SH-SY5Y (cell line): ENCODE data around the gene MYCN.
A peak's percentile ranks its signal among the peaks of the same experiment; 100 is the strongest.

Experiments used
- GATA2 ChIP-seq: IDR thresholded peaks from 2 replicates; pipeline ENCODE4 v1.6.1; 2011; ENCODE audit warnings: mild to moderate bottlenecking, low read depth, low read length
- GATA3 ChIP-seq: IDR thresholded peaks from 2 replicates; pipeline ENCODE4 v1.6.1; 2011; ENCODE audit warnings: low read depth, mild to moderate bottlenecking, low read length, moderate library complexity

MYCN gene

DNA sequence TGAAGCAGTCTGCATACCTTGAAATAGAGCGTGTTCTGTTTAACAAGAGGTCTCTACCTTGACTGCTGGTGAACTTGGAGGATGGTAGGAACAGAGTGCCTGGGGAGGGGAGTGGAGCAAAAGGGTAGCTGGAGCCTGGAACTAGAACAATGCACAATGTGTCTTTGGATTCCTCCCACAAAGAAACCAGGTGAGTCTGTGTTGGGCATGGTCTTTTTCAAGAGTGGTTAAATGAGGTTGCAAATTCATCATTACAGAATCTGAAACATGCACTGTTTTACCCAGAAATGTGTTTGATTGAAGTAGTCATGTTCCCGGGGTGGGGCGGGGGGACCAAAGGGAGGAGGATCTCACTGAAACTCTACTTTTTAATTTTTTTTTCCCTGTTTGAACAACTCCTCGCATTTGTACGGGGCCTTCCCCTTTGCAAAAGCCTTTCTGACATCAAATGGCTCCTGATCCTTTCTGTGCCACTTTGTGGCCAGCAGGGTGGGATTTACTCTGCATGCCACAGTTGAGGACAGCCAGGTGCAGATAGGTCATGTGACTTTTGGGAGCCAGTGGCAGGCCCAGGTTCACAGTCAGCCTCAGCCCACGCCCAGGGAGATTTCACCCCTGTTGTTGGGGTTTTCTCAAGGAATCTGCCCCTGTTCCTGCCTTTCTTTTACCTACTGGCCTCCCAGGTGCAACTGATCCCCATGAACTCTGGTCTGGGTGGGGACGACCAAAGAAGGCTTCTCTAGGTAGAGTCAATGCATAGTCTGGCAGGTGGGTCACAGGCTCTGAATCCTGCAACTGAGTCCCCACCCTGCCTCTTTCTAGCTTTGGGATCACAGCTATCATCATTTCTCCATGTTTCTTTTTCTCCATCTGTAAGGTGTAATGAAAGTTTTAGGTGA is 28.2 kb downstream of the MYCN start:
- TF ChIP-seq GATA3 (no peak), GATA2 (no peak)

DNA sequence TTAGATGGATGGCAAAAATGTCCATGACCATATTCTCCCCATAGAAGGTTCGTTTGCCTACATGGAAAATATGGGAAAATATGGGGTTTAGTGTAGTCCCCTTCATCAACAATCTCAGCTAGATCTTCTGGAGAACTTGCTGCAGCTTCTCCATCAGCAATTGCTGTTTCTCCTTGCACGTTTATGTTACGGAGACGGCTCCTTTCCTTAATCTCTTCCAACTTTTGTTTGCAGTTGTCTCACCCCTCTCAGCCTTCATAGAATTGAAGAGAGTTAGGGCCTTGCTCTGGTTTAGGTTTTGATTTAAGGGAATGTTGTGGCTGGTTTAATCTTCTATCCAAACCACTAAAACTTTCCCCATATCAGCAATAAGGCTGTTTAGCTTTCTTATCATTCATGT is 28.9 kb downstream of the MYCN start:
- no peak for TF ChIP-seq GATA3
- TF ChIP-seq GATA2: no peak

DNA sequence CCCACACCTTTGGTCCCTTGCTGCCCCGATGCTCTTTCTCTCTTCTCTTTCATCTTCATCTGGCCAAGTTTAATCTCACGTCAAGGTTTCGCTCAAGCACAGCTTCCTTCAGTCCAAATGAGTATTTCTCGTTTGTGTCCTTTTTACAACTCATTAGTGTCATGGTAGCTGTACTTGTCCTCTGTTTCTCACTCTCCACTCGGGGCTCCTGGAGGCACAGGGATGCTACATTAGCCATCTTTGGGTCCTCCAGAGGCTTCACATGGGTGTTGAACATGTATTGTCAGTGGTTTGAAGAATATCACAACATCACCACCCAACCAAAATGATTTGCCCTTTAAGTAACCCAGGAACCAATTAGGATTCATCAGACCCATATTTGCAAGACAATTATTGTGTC is 30.4 kb downstream of the MYCN start:
- TF ChIP-seq GATA3 (no peak), GATA2 (no peak)

DNA sequence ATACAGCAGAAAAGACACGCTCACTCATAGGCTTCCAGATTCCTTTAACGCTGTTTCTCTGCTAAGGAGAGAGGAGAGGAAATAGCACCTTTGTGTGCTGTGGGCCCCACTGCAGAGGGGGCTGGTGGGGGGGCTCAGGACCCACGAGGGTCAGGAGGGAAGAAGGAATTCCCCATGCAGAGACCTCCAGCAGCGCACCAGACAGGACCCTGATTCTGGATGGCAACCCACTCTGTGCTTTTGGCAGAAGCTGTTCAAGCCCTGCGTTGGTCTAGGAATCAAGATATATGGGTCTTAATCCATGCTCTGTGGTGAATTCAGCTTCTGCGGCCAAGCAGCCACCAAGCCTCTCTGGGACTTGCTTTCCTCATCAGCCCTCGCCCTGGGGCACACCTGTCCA is 31.0 kb downstream of the MYCN start:
- TF ChIP-seq GATA3 (no peak), GATA2 (no peak)

DNA sequence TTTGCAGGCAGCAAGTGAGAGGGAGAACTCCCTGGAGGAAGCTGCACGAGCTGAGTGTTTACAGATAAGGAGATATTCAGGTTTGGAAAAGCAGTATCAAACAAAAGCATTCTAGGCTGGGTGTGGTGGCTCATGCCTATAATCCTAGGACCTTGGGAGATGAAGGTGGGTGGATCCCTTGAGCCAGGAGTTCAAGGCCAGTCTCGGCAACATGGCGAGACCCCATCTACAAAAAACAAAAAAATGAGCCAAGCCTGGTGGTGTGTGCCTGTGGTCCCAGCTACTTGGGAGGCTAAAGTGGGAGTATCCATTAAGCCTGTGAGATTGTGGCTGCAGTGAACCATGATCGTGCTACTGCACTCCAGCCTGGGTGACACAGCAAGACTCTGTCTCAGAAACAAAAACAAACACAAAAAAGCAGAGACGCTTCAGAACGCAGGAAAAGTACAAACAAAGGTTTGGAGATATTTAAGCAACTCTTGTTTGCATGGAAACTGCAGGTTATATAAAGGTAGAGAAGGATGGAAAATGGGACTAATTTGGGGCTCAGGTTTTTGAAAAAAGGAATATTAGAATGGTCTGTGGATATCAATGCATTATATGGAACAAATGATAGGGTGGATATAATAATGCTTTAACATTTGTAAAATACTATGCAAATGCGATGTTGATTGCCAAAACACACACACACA is 31.6 kb downstream of the MYCN start:
- TF ChIP-seq GATA2 (no peak), GATA3 (no peak)

DNA sequence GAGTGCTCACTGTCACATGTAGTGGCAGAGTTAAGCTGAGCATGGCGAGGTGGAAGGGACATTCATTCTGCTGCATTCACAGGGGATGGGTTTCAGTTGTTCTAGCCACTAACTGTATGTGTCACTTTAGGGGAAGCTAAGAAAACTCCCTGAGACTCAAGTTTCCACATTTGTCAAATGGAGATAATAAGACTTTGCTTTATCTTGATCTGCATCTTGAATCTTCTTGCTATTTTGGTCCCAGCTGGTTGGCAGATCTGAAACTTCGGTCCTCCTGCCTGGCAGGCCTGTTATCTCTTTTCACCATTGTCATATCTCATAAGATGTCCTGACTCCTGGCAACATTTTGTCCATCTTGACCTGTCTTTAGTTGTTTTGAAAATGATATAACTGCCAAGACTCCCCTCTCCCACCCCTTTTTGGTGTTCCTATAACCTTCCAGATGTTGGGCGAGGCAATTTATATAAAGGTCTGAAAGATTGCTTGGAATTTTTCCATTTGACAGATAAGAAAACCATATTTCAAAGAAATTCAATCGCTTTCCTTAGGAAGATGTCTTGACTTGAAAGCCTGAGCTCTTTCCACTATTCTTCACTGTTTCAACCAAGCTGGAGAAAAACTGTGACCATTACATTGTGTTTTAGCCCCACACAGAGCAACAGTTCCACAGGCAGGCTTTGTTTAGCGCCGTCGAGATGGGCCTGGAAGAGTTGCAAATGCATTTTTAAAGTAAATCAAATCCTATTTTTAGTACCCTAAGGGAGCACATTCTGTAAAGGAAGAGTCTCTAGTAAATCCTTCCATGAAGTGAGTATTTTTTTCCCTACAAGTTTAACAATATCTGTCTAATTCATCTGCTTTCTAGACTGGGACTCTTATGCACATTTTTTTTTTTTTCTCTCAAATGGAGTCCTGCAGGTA is 33.4 kb downstream of the MYCN start:
- TF ChIP-seq GATA2 (peak; percentile 31; the same call in 1 of the 2 replicates), GATA3 (no peak)

DNA sequence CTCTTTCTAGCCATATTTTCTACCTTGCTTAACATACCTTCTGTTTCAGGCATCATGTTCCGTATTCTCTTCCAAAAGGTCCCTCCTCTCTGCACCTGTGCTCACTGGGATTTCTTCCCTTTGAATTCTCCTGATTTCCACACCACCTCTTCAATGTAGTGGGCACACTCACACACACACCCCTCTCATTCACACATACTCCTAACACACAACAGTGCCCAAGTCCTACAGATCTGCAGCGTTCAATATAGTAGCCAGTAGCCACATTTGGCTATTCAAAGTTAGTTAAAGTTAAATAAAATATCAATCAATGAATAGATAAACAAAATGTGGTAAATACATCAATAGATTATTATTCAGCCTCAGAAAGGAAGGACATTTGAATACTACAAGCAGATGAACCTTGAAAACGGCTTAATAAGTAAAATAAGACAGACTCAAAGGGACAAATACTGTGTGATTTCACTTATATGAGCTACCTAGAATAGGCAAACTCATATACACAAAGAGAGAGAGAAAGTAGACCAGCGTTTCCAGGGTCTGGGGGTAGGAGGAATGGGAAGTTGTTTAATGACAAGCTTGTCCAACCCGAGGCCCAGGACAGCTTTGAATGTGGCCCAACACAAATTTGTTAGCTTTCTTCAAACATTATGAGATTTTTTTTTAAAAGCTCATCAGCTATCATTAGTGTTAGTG is 34.4 kb downstream of the MYCN start:
- no peak for TF ChIP-seq GATA2
- TF ChIP-seq GATA3: no peak

DNA sequence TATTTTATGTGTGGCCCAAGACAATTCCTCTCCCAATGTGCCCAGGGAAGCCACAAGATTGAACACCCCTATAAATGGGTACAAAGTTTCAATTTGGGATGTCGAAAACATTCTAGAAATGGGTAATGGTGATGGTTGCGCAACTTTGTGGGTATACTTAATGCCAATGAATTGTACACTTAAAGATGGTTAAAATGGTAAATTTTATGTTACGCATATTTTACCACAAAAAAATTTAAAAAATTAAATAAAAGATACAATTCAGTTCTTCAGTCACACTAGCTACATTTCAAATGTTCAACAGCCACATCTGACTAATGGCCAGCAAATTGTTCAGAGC is 34.9 kb downstream of the MYCN start:
- TF ChIP-seq GATA3 (no peak), GATA2 (no peak)

DNA sequence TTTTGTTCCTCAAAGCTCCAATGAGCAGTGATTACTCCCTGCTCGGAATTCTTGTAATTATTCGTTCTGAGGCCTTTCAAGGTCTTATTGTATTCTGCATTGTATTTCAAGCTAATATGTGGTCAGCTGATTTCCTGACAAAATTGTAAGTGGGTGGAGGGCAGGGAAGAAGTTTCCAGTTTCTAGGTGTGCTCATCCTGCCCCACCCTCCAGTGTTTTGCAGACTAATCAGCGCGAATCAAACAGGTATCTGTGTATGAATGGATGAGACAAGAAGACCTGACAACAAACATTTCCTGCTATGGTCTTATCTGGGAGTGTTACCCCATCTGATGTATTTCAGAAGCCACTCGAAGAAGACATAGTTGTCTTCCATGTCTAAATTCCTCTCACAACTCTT is 35.3 kb downstream of the MYCN start:
- no peak for TF ChIP-seq GATA3
- no peak for TF ChIP-seq GATA2

DNA sequence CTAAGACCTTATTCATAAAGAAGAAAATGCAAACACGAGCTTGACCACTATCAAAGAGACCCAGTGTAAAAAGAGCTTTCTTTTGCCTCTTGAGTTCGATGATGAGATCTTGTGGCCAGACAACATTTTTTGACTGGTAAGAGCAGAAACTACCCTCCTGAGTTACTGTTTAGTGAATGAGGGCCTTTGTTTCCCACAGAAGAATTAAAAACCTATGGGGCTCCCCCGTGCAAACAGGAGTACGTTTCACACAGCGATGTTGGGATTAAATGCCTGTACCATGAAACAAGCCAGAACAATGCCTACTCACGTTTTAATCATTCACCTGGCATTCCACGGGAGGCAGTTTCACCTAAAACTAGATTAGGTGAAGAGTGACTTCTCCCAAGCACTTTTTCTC is 36.0 kb downstream of the MYCN start:
- TF ChIP-seq GATA2 (no peak), GATA3 (no peak)

DNA sequence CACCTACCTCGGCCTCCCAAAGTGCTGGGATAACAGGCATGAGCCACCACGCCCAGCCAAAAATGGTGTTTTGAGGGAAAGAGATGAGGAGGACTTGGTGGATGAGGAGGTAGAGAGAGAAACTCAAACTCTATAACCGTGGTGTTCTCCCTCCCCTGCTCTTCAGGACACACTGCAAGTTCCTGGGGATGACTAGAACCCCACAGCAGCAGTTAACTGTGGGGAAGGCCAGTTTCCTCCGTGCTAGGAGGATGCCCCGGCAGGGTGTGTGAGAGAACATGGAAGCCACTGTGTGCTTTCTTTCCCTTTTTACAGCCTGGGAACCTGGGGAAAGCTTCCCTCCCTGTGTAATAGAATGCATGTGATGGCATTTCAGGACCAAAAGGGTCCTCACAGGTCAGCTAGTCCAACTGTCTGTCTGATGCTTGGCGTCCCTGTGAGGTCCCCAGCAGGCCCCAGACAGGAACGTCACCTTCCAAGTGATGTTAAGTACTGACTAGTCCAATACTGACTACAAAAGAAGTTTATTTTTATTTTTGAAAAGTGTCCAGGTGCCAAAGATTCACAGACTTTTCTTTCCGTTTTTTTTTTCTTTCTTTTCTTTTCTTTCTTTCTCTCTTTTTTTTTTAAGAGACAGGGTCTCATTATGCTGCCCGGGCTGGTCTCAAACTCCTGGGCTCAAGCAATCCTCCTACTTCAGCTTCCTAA is 38.9 kb downstream of the MYCN start:
- no peak for TF ChIP-seq GATA3
- TF ChIP-seq GATA2: no peak

DNA sequence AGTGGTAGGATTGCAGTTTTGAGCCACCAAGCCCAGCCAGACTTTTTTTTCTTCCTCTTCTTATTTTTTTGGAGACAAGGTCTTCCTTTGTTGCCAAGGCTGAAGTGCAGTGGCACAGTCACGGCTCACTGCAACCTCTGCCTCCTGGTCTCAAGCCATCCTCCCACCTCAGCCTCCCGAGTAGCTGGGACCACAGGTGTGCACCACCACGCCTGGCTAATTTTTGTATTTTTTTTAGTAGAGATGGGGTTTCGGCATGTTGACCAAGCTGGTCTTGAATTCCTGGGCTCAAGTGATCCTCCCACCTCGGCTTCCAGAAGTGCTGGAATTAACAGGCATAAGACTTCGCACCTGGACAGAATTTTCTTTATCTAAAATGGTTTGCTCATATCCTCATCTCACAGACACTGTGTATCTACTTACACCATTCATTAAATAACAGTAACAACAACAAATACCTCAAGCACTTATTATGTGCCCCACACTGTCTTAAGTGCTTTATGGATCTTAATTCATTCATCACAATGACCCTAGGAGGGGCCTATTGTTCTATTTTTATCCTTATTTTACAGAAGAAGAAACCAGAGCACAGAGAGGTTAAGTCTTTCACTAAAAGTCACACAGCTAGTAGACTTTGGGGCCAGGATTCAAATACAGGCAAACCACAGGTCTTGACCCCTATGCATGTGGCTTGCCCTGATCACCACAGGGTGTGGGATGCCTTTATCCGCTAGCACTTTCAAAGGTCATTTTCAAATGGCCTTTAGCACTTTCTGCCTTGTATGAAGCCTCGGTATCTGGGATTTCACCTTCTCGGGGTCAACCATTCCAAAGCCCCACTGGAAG is 39.6 kb downstream of the MYCN start:
- TF ChIP-seq GATA3 (no peak), GATA2 (no peak)
